GM12873 (cell line): ENCODE data around the gene LIPC.

Experiments
- CTCF ChIP-seq: IDR thresholded peaks from 2 replicates; pipeline ENCODE4 v1.5.1; 2012; ENCODE audit warnings: low read depth, mild to moderate bottlenecking, moderate library complexity, low read length, control low read depth; ENCODE audit not compliant: insufficient read depth; ENCODE audit errors: missing control alignments

Gene LIPC

GRCh38 chr15:58568157-58568571 lies 136.4 kb downstream of the LIPC start:
- no peak for TF ChIP-seq CTCF

- TF ChIP-seq CTCF, result no peak
These were observed 137.7 kb downstream of the LIPC start for GRCh38 chr15:58569455-58569854.

GRCh38 chr15:58571491-58571890 lies 139.7 kb downstream of the LIPC start:
- TF ChIP-seq CTCF, result no peak

GRCh38 chr15:58572521-58572920 lies 140.7 kb downstream of the LIPC start:
- no peak for TF ChIP-seq CTCF

GRCh38 chr15:58573270-58573669 lies 141.5 kb downstream of the LIPC start:
- TF ChIP-seq CTCF, result no peak

GRCh38 chr15:58574631-58575030 lies 142.8 kb downstream of the LIPC start:
- no peak for TF ChIP-seq CTCF

GRCh38 chr15:58575045-58575786 lies 143.4 kb downstream of the LIPC start:
- TF ChIP-seq CTCF, result no peak
